IMR-90 (cell line): ENCODE data around the gene RABGGTA. TPM values are rescaled to one million over a fixed set of nuclear protein-coding genes. Genes with fewer than 3 reads are reported as not detected.

Experiments
- ATAC-seq: fragments of 200-7000 bp; cut with Tn5 transposase; 2 replicates; pipeline ENCODE4 v1.9.1; 2020; ENCODE audit warnings: low read depth, mild to moderate bottlenecking, moderate library complexity
- BruUV-seq: library from RNA; stranded (reverse); fragments of 400-500 nt; replicated peaks from 2 replicates; lab custom pipeline; 2021; lab: Mats Ljungman, UMichigan
- CTCF ChIA-PET: fragments of 300-600 bp; formaldehyde crosslinking; extraction: SDS; loops from one replicate; lab custom pipeline; 2021; ENCODE audit warnings: antibody characterized with exemption; lab: Yijun Ruan, JAX
- POLR2A ChIA-PET: fragments of 300-600 bp; sonication (Branson Sonifier 250); formaldehyde crosslinking; loops from one replicate; lab custom pipeline; 2022; ENCODE audit warnings: antibody characterized with exemption; ENCODE audit not compliant: unreplicated experiment; lab: Charles Lee
- DNase-seq: peaks from one replicate; pipeline ENCODE4 v3.0.0; 2013
- H2AFZ ChIP-seq: replicated peaks from 2 replicates; pipeline ENCODE3; 2013; ENCODE audit warnings: low read length, mild to moderate bottlenecking; ENCODE audit not compliant: poor library complexity
- H2AK5ac ChIP-seq: 2 replicates; pipeline ENCODE4 v1.6.1; 2013; ENCODE audit warnings: low read depth, low read length, inconsistent platforms
- H2AK9ac ChIP-seq: replicated peaks from 2 replicates; pipeline ENCODE3; 2013; ENCODE audit warnings: mild to moderate bottlenecking, low read depth, low read length, moderate library complexity; ENCODE audit not compliant: poor library complexity
- H2BK120ac ChIP-seq: 2 replicates; pipeline ENCODE4 v1.6.1; 2013; ENCODE audit warnings: low read depth, low read length, inconsistent platforms
- H2BK15ac ChIP-seq: 3 replicates; pipeline ENCODE4 v1.6.1; 2013; ENCODE audit warnings: low read depth, low read length, inconsistent platforms
- H2BK20ac ChIP-seq: 2 replicates; pipeline ENCODE4 v1.6.1; 2013; ENCODE audit warnings: low read depth, mild to moderate bottlenecking, inconsistent platforms, low read length, moderate library complexity
- H2BK5ac ChIP-seq: 2 replicates; pipeline ENCODE4 v1.6.1; 2013; ENCODE audit warnings: mild to moderate bottlenecking, low read depth, low read length, inconsistent platforms; ENCODE audit not compliant: poor library complexity, severe bottlenecking
- H3K14ac ChIP-seq: replicated peaks from 2 replicates; pipeline ENCODE4 v1.6.1; 2013; ENCODE audit warnings: low read depth, low read length, inconsistent platforms
- H3K18ac ChIP-seq: 2 replicates; pipeline ENCODE4 v1.6.1; 2013; ENCODE audit warnings: low read depth, low read length, control low read depth
- H3K23ac ChIP-seq: 2 replicates; pipeline ENCODE4 v1.6.1; 2013; ENCODE audit warnings: low read depth, low read length, inconsistent platforms
- H3K27ac ChIP-seq: 2 replicates; pipeline ENCODE4 v1.5.1; 2013; ENCODE audit warnings: mild to moderate bottlenecking, control low read depth, low read length; ENCODE audit not compliant: insufficient read depth
- H3K27me3 ChIP-seq: 2 replicates; pipeline ENCODE4 v1.6.1; 2013; ENCODE audit warnings: low read length; ENCODE audit not compliant: control insufficient read depth, insufficient read depth
- H3K36me3 ChIP-seq: 2 replicates; pipeline ENCODE4 v1.6.1; 2013; ENCODE audit warnings: low read length, mixed read lengths; ENCODE audit not compliant: control insufficient read depth, insufficient read depth
- H3K4ac ChIP-seq: 2 replicates; pipeline ENCODE4 v1.6.1; 2013; ENCODE audit warnings: low read depth, low read length, inconsistent platforms
- H3K4me1 ChIP-seq: 2 replicates; pipeline ENCODE4 v1.6.1; 2013; ENCODE audit warnings: low read length, mixed read lengths; ENCODE audit not compliant: control insufficient read depth, insufficient read depth
- H3K4me2 ChIP-seq: 2 replicates; pipeline ENCODE4 v1.6.1; 2013; ENCODE audit warnings: low read depth, mild to moderate bottlenecking, control low read depth, low read length, moderate library complexity
- H3K4me3 ChIP-seq: 2 replicates; pipeline ENCODE4 v1.5.1; 2013; ENCODE audit warnings: low read depth, mild to moderate bottlenecking, control low read depth, low read length, moderate library complexity; ENCODE audit not compliant: insufficient read depth
- H3K56ac ChIP-seq: 2 replicates; pipeline ENCODE4 v1.6.1; 2013; ENCODE audit warnings: low read length, inconsistent platforms; ENCODE audit not compliant: insufficient read depth; ENCODE audit errors: extremely low read depth
- H3K79me1 ChIP-seq, 2 experiments: 2 replicates each; pipeline ENCODE4 v1.6.1; 2013; ENCODE audit warnings: low read length in 2 of 2, inconsistent platforms in 1 of 2, low read depth in 1 of 2
- H3K9ac ChIP-seq: 2 replicates; pipeline ENCODE4 v1.6.1; 2013; ENCODE audit warnings: low read depth, low read length, control low read depth
- H3K9me1 ChIP-seq: 2 replicates; pipeline ENCODE4 v1.6.1; 2013; ENCODE audit warnings: low read length, inconsistent platforms; ENCODE audit not compliant: insufficient read depth
- H3K9me3 ChIP-seq: 2 replicates; pipeline ENCODE4 v1.6.1; 2013; ENCODE audit warnings: low read length; ENCODE audit not compliant: control insufficient read depth, insufficient read depth
- H4K20me1 ChIP-seq: 2 replicates; pipeline ENCODE4 v1.6.1; 2013; ENCODE audit warnings: low read length, inconsistent platforms; ENCODE audit not compliant: insufficient read depth
- H4K5ac ChIP-seq: 2 replicates; pipeline ENCODE4 v1.6.1; 2013; ENCODE audit warnings: mild to moderate bottlenecking, low read depth, low read length, control low read depth
- H4K8ac ChIP-seq, 2 experiments: 2 replicates each; pipeline ENCODE4 v1.6.1; 2013; ENCODE audit warnings: low read depth in 2 of 2, low read length in 2 of 2, control low read depth in 1 of 2, inconsistent platforms in 1 of 2
- H4K91ac ChIP-seq: 2 replicates; pipeline ENCODE4 v1.6.1; 2013; ENCODE audit warnings: low read depth, low read length, inconsistent platforms; ENCODE audit not compliant: insufficient read depth
- CEBPB ChIP-seq: IDR thresholded peaks from 2 replicates; pipeline ENCODE4 v1.6.1; 2012; ENCODE audit warnings: low read depth, low read length, improper control_type of control experiment
- CHD1 ChIP-seq: IDR thresholded peaks from 2 replicates; pipeline ENCODE4 v1.6.1; 2012; ENCODE audit warnings: low read depth, low read length, improper control_type of control experiment
- CTCF ChIP-seq: conservative IDR thresholded peaks from 2 replicates; pipeline ENCODE4 v1.5.1; 2012; ENCODE audit warnings: mild to moderate bottlenecking, low read depth, low read length, improper control_type of control experiment
- MAFK ChIP-seq: IDR thresholded peaks from 2 replicates; pipeline ENCODE4 v1.6.1; 2012; ENCODE audit warnings: low read depth, low read length, improper control_type of control experiment
- MAZ ChIP-seq: IDR thresholded peaks from 2 replicates; pipeline ENCODE4 v1.6.1; 2012; ENCODE audit warnings: low read depth, mild to moderate bottlenecking, low read length, improper control_type of control experiment, moderate library complexity, borderline replicate concordance
- NFE2L2 ChIP-seq: fragments of 150-350 bp; IDR thresholded peaks from 2 replicates; pipeline ENCODE4 v1.6.1; 2016; ENCODE audit warnings: low read depth, mild to moderate bottlenecking, low read length
- RAD21 ChIP-seq: IDR thresholded peaks from 2 replicates; pipeline ENCODE4 v1.6.1; 2012; ENCODE audit warnings: low read length, improper control_type of control experiment
- RCOR1 ChIP-seq: IDR thresholded peaks from 2 replicates; pipeline ENCODE4 v1.6.1; 2012; ENCODE audit warnings: mild to moderate bottlenecking, low read length, improper control_type of control experiment; ENCODE audit not compliant: insufficient replicate concordance
- RFX5 ChIP-seq: IDR thresholded peaks from 2 replicates; pipeline ENCODE4 v1.8.0; 2012; ENCODE audit warnings: low read depth, mild to moderate bottlenecking, low read length, moderate library complexity
- SMC3 ChIP-seq: fragments of 150-350 bp; IDR thresholded peaks from 2 replicates; pipeline ENCODE4 v1.6.1; 2016; ENCODE audit warnings: low read depth, mild to moderate bottlenecking, antibody characterized with exemption, low read length, moderate library complexity
- USF2 ChIP-seq: fragments of 150-350 bp; IDR thresholded peaks from 2 replicates; pipeline ENCODE4 v1.6.1; 2017; ENCODE audit warnings: mild to moderate bottlenecking, antibody characterized with exemption, low read length, low read depth
- WGBS, 2 experiments: methylation state at CpG; one replicate each; pipeline versions ENCODE4 v1.1.5 to v1.1.7; 2013; ENCODE audit warnings: missing lambda C conversion rate in 2 of 2; ENCODE audit not compliant: insufficient read length in 1 of 2; ENCODE audit errors: extremely low coverage in 2 of 2; 5-methylcytosine and 5-hydroxymethylcytosine counted together
- dilution Hi-C: fragments of 300-500 bp; cut with HindIII; formaldehyde crosslinking; loops from one replicate; pipeline ENCODE4 v1.14.3; 2018; ENCODE audit warnings: low sequenced_read_pairs; ENCODE audit not compliant: unreplicated experiment
- in situ Hi-C: fragments of 300-500 bp; cut with MboI; formaldehyde crosslinking; loops from 3 replicates; pipeline ENCODE4 v1.14.3; 2019; ENCODE audit warnings: low sequenced_read_pairs, inconsistent platforms, mixed read lengths
- intact Hi-C: fragments of 100-400 bp; cut with micrococcal nuclease; formaldehyde crosslinking; loops from 2 replicates; pipeline ENCODE4 v1.10.0; 2022
- polyA plus RNA-seq, 3 experiments: library from polyadenylated mRNA; depleted of rRNA; stranded (reverse); fragments of >200 nt; gene quantifications; 2 replicates each; pipeline ENCODE4 v1.2.3, GENCODE V29; 2012; ENCODE audit warnings: low replicate concordance in 1 of 3
- total RNA-seq: library from RNA; depleted of rRNA; stranded (reverse); fragments of >200 nt; gene quantifications from 2 replicates; pipeline ENCODE4 v1.2.3, GENCODE V29; 2012

RABGGTA gene
- total and polyA plus RNA-seq, 2 of the 4 experiments (the other 2 are of a cell fraction) = 25.6 to 55.6 TPM

GRCh38 chr14:24307575-24308341 lies 36.4 kb upstream of the RABGGTA start, which contains the start of gene CIDEB:
Gene CIDEB (minus strand): TSS chr14:24307977. CDS start chr14:24307858, 119 bp downstream.
- Histone ChIP-seq H3K23ac (no peak within 1 kb of the TSS), H3K36me3 (peaks cover 34% of the 10 kb centered on the region), H4K8ac (no peak within 1 kb of the TSS), H4K91ac (no peak within 1 kb of the TSS), H3K56ac (no peak within 1 kb of the TSS), H3K79me1 (peaks cover 3 to 9% of the 10 kb centered on the region in 2 experiments; a peak in 1 of 4 replicates), H4K5ac (no peak within 1 kb of the TSS), H3K4me3 (no peak within 1 kb of the TSS), H3K27ac (no peak within 1 kb of the TSS), H4K20me1 (peaks cover 8% of the 10 kb centered on the region; the same call in 1 of the 2 replicates), H3K9me3 (no peaks in the 10 kb centered on the region), H3K9me1 (peaks cover 5% of the 10 kb centered on the region; the same call in 1 of the 2 replicates), H2AFZ (peak within 1 kb of the TSS; percentile 21), H2BK120ac (no peak within 1 kb of the TSS), H2BK20ac (no peak within 1 kb of the TSS), H3K4me2 (no peak within 1 kb of the TSS), H3K4me1 (peaks cover 10% of the 10 kb centered on the region; the same call in 1 of the 2 replicates), H2BK15ac (no peak within 1 kb of the TSS), H3K27me3 (no peaks in the 10 kb centered on the region), H3K14ac (no peak within 1 kb of the TSS), H2BK5ac (no peak within 1 kb of the TSS), H3K18ac (no peak within 1 kb of the TSS), H3K9ac (no peak within 1 kb of the TSS), H2AK5ac (no peak within 1 kb of the TSS), H2AK9ac (no peak within 1 kb of the TSS), H3K4ac (no peak within 1 kb of the TSS)
- dilution Hi-C loops (no loop called here), in situ Hi-C loops (no loop called here), intact Hi-C loops (no loop called here)
- peak; percentile 57 for TF ChIP-seq RAD21
- no peak for TF ChIP-seq MAFK
- TF ChIP-seq CHD1 = no peak
- no peak for TF ChIP-seq NFE2L2
- TF ChIP-seq USF2 = no peak
- TF ChIP-seq RCOR1 = no peak
- TF ChIP-seq RFX5 = no peak
- TF ChIP-seq SMC3 = peak; percentile 57; the same call in 1 of the 2 replicates
- no peak for TF ChIP-seq CEBPB
- no peak for TF ChIP-seq MAZ
- TF ChIP-seq CTCF = peak; percentile 88
- ChIA-PET POLR2A (no interaction called here), CTCF (interaction anchor here (0.6 to 4.1 kb wide), 15 partner anchors 8 to 250 kb away, joined by 3 to 20 read pairs (median 3); partner anchors contain the start of genes DHRS1, NOP9 and TINF2)
- WGBS, 2 experiments = 93% methylated on average over 2 of the region's 6 CpGs; no CpG with 5 or more reads in 1 of the 2 experiments
- peak; percentile 43 for DNase-seq
- ATAC-seq = peak; percentile 81
- BruUV-seq = no TSS peak
